Activated T-cell treated with anti-CD3 and anti-CD28 coated beads for 24 hours (primary cell): Measurements from ENCODE around the gene STARD13.

Source experiments
- DNase-seq: peaks from one replicate; pipeline ENCODE4 v3.0.0-alpha.2; 2020; ENCODE audit warnings: low read depth

The STARD13 gene

GRCh38 chr13:33197541-33197971, 88.0 kb downstream of the STARD13 start:
- DNase-seq: no peak

GRCh38 chr13:33196767-33197166, 88.8 kb downstream of the STARD13 start:
- DNase-seq: no peak

GRCh38 chr13:33195693-33196464, 89.7 kb downstream of the STARD13 start:
- DNase-seq: no peak

- DNase-seq: no peak
Measured at GRCh38 chr13:33194820-33195692, 90.5 kb downstream of the STARD13 start.

GRCh38 chr13:33193428-33193974, 92.1 kb downstream of the STARD13 start:
- DNase-seq: no peak

GRCh38 chr13:33191425-33192210, 93.9 kb downstream of the STARD13 start:
- DNase-seq: no peak

GRCh38 chr13:33189470-33189869, 96.1 kb downstream of the STARD13 start:
- DNase-seq: no peak

- no peak for DNase-seq
Measured at GRCh38 chr13:33188093-33188882, 97.3 kb downstream of the STARD13 start.

- DNase-seq: no peak
Measured at GRCh38 chr13:33186861-33187291, 98.7 kb downstream of the STARD13 start.

- DNase-seq: no peak
Measured at GRCh38 chr13:33185853-33186252, 99.7 kb downstream of the STARD13 start.

- no peak for DNase-seq
Measured at GRCh38 chr13:33184530-33184929, 101.0 kb downstream of the STARD13 start.

GRCh38 chr13:33184112-33184490, 101.5 kb downstream of the STARD13 start:
- no peak for DNase-seq

GRCh38 chr13:33183431-33184111, 102.0 kb downstream of the STARD13 start:
- DNase-seq: no peak

- no peak for DNase-seq
Measured at GRCh38 chr13:33182729-33183128, 102.8 kb downstream of the STARD13 start.

- DNase-seq: no peak
Measured at GRCh38 chr13:33181264-33181663, 104.3 kb downstream of the STARD13 start.

- DNase-seq: no peak
Measured at GRCh38 chr13:33180122-33180804, 105.3 kb downstream of the STARD13 start.

GRCh38 chr13:33179463-33179862, 106.1 kb downstream of the STARD13 start:
- no peak for DNase-seq

- no peak for DNase-seq
Measured at GRCh38 chr13:33178209-33178840, 107.2 kb downstream of the STARD13 start.
